Spleen (tissue), 11 donors: Measurements from ENCODE around the gene GPR173. TPM values are rescaled to one million over a fixed set of nuclear protein-coding genes. Genes with fewer than 3 reads are reported as not detected.

Experiments
- DNase-seq: peaks from one replicate; pipeline ENCODE4 v3.0.0-alpha.2; 2020
- H3K27ac ChIP-seq, 8 donors: fragments of 200-600 bp; sonication (generic) in 7 of 8; 1 replicate in 4 of 8; 2 replicates in 4 of 8; pipeline versions ENCODE4 v1.5.0 to v1.8.0; 2016 to 2021; ENCODE audit warnings: inconsistent platforms in 4 of 8, mild to moderate bottlenecking in 4 of 8, moderate library complexity in 1 of 8
- H3K27me3 ChIP-seq, 7 donors: fragments of 200-600 bp; sonication (generic) in 6 of 7; replicated peaks in 1 of 7; 1 replicate in 4 of 7; 2 replicates in 3 of 7; pipeline versions ENCODE4 v1.5.0 to v1.8.0; 2016 to 2021; ENCODE audit warnings: inconsistent platforms in 3 of 7, mild to moderate bottlenecking in 1 of 7
- H3K36me3 ChIP-seq, 6 donors: fragments of 200-600 bp; sonication (generic) in 5 of 6; 1 replicate in 4 of 6; 2 replicates in 2 of 6; pipeline versions ENCODE4 v1.5.0 to v1.8.0; 2016 to 2021; ENCODE audit warnings: inconsistent platforms in 2 of 6
- H3K4me1 ChIP-seq, 6 donors: fragments of 200-600 bp; sonication (generic) in 5 of 6; 1 replicate in 3 of 6; 2 replicates in 3 of 6; pipeline versions ENCODE4 v1.5.0 to v1.8.0; 2016 to 2021; ENCODE audit warnings: inconsistent platforms in 3 of 6
- H3K4me3 ChIP-seq, 8 donors: fragments of 200-600 bp; sonication (generic) in 7 of 8; 1 replicate in 4 of 8; 2 replicates in 4 of 8; pipeline versions ENCODE4 v1.5.0 to v1.8.0; 2016 to 2021; ENCODE audit warnings: inconsistent platforms in 4 of 8, mild to moderate bottlenecking in 4 of 8, moderate library complexity in 2 of 8
- H3K9me3 ChIP-seq, 8 donors: fragments of 200-600 bp; sonication (generic) in 7 of 8; 1 replicate in 4 of 8; 2 replicates in 4 of 8; pipeline versions ENCODE4 v1.5.0 to v1.8.0; 2016 to 2021; ENCODE audit warnings: inconsistent platforms in 4 of 8
- POLR2A ChIP-seq, 3 donors: fragments of 450-650 bp; IDR thresholded peaks; one replicate each; pipeline ENCODE4 v1.5.1; 2017; ENCODE audit warnings: antibody characterized with exemption in 3 of 3, mild to moderate bottlenecking in 1 of 3
- POLR2AphosphoS5 ChIP-seq, 3 donors: sonication (generic); formaldehyde crosslinking; IDR thresholded peaks; one replicate each; pipeline ENCODE4 v1.5.1; 2017; ENCODE audit warnings: antibody characterized with exemption in 3 of 3
- WGBS, 5 donors: extraction: QIAGEN DNeasy Blood & Tissue Kit in 3 of 5; methylation state at CpG; one replicate each; pipeline versions ENCODE4 v1.1.5 to v1.1.7; 2013 to 2018; 5-methylcytosine and 5-hydroxymethylcytosine counted together
- intact Hi-C: fragments of 100-400 bp; cut with DNase I; formaldehyde crosslinking; loops from one replicate; pipeline ENCODE4 v1.15.0; 2023; ENCODE audit warnings: low total_unique reads
- polyA plus RNA-seq, 3 donors: library from polyadenylated mRNA; stranded (reverse); fragments of 200-250 nt; gene quantifications; one replicate each; pipeline ENCODE4 v1.2.1, GENCODE V29; 2013
- total RNA-seq, 7 donors: library from RNA; depleted of rRNA in 3 of 7; stranded (reverse); fragments of >200 nt in 3 of 7; fragmentation: NEBNext Ultra II Directional in 4 of 7; extraction: Animal tissue kit (Norgen Biotek cat#: 25700) in 4 of 7; gene quantifications; one replicate each; pipeline versions ENCODE4 v1.1.0 to v1.2.1, GENCODE V29; 2016 to 2021
- TF ChIP-seq, protein P1 (sequence below), 11 experiments: fragments of 200-600 bp in 7 of 11; fragments of 450-650 bp in 4 of 11; sonication (generic) in 4 of 11; IDR thresholded peaks in 8 of 11; conservative IDR thresholded peaks in 3 of 11; 1 replicate in 7 of 11; 2 replicates in 4 of 11; pipeline versions ENCODE4 v1.4.0 to v1.8.0; 2016 to 2021; ENCODE audit warnings: antibody characterized with exemption in 11 of 11, inconsistent platforms in 4 of 11, mild to moderate bottlenecking in 1 of 11
- donor health status: healthy with polysubstance abuse.
- donor health status: DM: no; HTN: no; CAD: no; lungs with moderate emphysema.
- donor health status: DM: no; HTN: no; CAD: no.
- donor health status: Bipolar disorder and iron deficiency.
- donor health status: healthy.
- donor health status: DM: no; HTN: no; CAD: no.
- donor health status: DM: yes; HTN: yes; CAD: no.

Gene GPR173
- total and polyA plus RNA-seq, 10 donors = 0.44 to 4.4 (median 2.0) TPM

DNA sequence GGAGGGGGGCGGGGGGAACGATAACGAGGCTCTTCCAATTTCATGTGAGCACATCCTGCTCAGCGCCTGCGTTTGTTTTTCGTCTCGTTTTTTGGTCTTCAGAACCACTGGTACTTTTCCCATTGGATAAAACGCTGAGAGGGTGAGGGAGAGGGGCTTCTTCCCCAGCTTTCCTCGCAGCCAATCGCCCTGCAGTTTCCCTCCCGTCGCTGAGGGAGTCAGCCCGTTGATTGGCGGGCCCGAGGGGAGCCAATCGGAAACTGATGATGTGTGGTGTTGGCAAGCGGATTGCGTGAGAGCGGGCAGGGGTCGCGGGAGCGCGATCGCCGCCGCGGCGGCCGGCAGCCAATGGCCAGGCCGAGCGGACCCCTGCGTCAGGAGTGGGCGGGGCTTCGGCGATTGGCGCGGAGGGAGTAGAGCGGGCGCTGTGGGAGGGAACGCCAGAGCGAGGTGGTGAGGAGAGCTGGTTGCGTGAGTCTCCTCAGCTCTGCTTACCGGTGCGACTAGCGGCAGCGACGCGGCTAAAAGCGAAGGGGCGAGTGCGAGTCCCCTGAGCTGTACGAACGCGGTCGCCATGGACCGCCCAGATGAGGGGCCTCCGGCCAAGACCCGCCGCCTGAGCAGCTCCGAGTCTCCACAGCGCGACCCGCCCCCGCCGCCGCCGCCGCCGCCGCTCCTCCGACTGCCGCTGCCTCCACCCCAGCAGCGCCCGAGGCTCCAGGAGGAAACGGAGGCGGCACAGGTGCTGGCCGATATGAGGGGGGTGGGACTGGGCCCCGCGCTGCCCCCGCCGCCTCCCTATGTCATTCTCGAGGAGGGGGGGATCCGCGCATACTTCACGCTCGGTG is 33.6 kb downstream of the GPR173 start, which contains the start of gene TSPYL2:
Gene TSPYL2 (plus strand): TSS at position 443 of the 848 bp plus-strand sequence. CDS start 132 bp downstream, at position 575.
- H3K4me1 ChIP-seq = peaks cover 0 to 30% (median 16%) of the 10 kb centered on the region in 6 donors
- no peaks in the 10 kb centered on the region for H3K27me3 ChIP-seq
- peak; percentile 96 for DNase-seq
- WGBS, 5 donors = 1 to 50% (median 5%) methylated on average over 8 to 86 of the region's 86 CpGs
- intact Hi-C loops = no loop called here
- peaks cover 0 to 28% (median 3%) of the 10 kb centered on the region in 6 donors for H3K36me3 ChIP-seq
- peak within 1 kb of the TSS; percentile 50 to 86 (median 56) for H3K4me3 ChIP-seq
- no peaks in the 10 kb centered on the region for H3K9me3 ChIP-seq
- peak within 1 kb of the TSS; percentile 78 to 94 (median 92) for H3K27ac ChIP-seq
- TF ChIP-seq POLR2A (IDR thresholded peaks at IDR 0.05) (peak; percentile 72 to 99 (median 94)), POLR2AphosphoS5 (IDR thresholded peaks at IDR 0.05) (peak; percentile 99 to 100 (median 99))
- TF ChIP-seq, protein P1, sequence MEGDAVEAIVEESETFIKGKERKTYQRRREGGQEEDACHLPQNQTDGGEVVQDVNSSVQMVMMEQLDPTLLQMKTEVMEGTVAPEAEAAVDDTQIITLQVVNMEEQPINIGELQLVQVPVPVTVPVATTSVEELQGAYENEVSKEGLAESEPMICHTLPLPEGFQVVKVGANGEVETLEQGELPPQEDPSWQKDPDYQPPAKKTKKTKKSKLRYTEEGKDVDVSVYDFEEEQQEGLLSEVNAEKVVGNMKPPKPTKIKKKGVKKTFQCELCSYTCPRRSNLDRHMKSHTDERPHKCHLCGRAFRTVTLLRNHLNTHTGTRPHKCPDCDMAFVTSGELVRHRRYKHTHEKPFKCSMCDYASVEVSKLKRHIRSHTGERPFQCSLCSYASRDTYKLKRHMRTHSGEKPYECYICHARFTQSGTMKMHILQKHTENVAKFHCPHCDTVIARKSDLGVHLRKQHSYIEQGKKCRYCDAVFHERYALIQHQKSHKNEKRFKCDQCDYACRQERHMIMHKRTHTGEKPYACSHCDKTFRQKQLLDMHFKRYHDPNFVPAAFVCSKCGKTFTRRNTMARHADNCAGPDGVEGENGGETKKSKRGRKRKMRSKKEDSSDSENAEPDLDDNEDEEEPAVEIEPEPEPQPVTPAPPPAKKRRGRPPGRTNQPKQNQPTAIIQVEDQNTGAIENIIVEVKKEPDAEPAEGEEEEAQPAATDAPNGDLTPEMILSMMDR (IDR thresholded peaks at IDR 0.05 in 8 of 11, conservative IDR thresholded peaks at IDR 0.05 in 3 of 11) = no peak

DNA sequence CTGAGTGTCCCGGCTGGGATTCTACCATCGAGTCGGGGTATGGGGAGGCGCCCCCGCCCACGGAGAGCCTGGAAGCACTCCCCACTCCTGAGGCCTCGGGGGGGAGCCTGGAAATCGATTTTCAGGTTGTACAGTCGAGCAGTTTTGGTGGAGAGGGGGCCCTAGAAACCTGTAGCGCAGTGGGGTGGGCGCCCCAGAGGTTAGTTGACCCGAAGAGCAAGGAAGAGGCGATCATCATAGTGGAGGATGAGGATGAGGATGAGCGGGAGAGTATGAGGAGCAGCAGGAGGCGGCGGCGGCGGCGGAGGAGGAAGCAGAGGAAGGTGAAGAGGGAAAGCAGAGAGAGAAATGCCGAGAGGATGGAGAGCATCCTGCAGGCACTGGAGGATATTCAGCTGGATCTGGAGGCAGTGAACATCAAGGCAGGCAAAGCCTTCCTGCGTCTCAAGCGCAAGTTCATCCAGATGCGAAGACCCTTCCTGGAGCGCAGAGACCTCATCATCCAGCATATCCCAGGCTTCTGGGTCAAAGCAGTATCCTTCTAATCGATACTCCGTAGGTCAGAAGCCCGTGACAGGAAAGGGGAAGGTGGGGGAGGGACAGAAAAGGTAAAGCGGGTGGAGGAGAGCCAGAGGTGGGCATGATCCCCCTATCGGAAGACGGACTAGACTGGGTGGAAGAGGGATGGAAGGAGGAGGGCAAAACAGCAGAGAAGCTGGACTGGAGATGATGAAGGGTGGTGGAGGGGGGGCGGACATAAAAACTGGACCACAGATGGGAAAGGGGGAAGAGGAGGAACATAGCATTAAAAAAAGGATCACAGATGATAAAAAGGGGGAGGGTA is 34.4 kb downstream of the GPR173 start:
- peaks cover 0 to 38% (median 21%) of the 10 kb centered on the region in 6 donors for H3K4me1 ChIP-seq
- H3K4me3 ChIP-seq = peak overlapping the region; percentile 50 to 86 (median 56)
- TF ChIP-seq, protein P1 (IDR thresholded peaks at IDR 0.05 in 8 of 11, conservative IDR thresholded peaks at IDR 0.05 in 3 of 11) = no peak
- TF ChIP-seq POLR2A (IDR thresholded peaks at IDR 0.05) (no peak), POLR2AphosphoS5 (IDR thresholded peaks at IDR 0.05) (no peak)
- no peak for DNase-seq
- intact Hi-C loops = no loop called here
- peaks cover 0 to 34% (median 3%) of the 10 kb centered on the region in 6 donors for H3K36me3 ChIP-seq
- 9 to 43% (median 11%) methylated on average over 22 to 31 of the region's 31 CpGs for WGBS, 5 donors
- H3K27ac ChIP-seq = peak overlapping the region; percentile 78 to 94 (median 92)
- no peaks in the 10 kb centered on the region for H3K27me3 ChIP-seq
- no peaks in the 10 kb centered on the region for H3K9me3 ChIP-seq

DNA sequence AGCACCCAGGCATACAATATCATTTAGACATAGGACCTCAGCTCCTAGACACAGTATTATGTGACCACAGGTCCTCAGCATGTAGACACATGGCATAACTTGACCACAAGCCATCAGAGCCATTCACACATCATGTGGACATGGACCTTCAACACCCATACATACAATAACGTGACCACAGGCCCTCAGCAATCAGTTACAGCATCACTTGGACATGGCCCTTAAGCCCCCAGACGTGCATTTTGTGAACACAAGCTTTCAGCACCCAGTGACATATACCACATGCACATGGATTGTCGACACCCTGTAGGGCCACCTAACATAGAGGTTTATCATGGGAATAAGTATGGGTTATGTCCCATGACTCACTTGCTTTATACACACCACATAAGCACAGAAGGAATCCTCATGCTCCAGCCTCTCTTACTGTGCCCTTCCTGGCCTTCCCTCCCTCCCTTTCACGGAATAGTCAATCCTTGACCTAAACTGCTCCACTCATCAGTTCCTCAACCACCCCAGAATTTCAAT is 35.5 kb downstream of the GPR173 start:
- DNase-seq = no peak
- TF ChIP-seq, protein P1 (IDR thresholded peaks at IDR 0.05 in 8 of 11, conservative IDR thresholded peaks at IDR 0.05 in 3 of 11) = no peak
- TF ChIP-seq POLR2AphosphoS5 (IDR thresholded peaks at IDR 0.05) = no peak
- TF ChIP-seq POLR2A (IDR thresholded peaks at IDR 0.05) = no peak
- intact Hi-C loops = no loop called here
- peak overlapping the region in 2 of 8 donors; percentile 91 to 94 for H3K27ac ChIP-seq
- no peaks in the 10 kb centered on the region for H3K27me3 ChIP-seq
- peak overlapping the region in 5 of 8 donors; percentile 51 to 86 (median 58) for H3K4me3 ChIP-seq
- WGBS, 5 donors = 77 to 97% (median 85%) methylated on average over 2 to 4 of the region's 4 CpGs
- peaks cover 0 to 49% (median 27%) of the 10 kb centered on the region in 6 donors for H3K4me1 ChIP-seq
- H3K36me3 ChIP-seq = peaks cover 0 to 36% (median 3%) of the 10 kb centered on the region in 6 donors
- no peaks in the 10 kb centered on the region for H3K9me3 ChIP-seq
